IMR-90 (cell line): ENCODE data around the gene BACE1. TPM values are rescaled to one million over a fixed set of nuclear protein-coding genes. Genes with fewer than 3 reads are reported as not detected.

Experiments used
- ATAC-seq: fragments of 200-7000 bp; cut with Tn5 transposase; 2 replicates; pipeline ENCODE4 v1.9.1; 2020; ENCODE audit warnings: low read depth, mild to moderate bottlenecking, moderate library complexity
- BruUV-seq: library from RNA; stranded (reverse); fragments of 400-500 nt; replicated peaks from 2 replicates; lab custom pipeline; 2021; lab: Mats Ljungman, UMichigan
- CTCF ChIA-PET: fragments of 300-600 bp; formaldehyde crosslinking; extraction: SDS; loops from one replicate; lab custom pipeline; 2021; ENCODE audit warnings: antibody characterized with exemption; lab: Yijun Ruan, JAX
- POLR2A ChIA-PET: fragments of 300-600 bp; sonication (Branson Sonifier 250); formaldehyde crosslinking; loops from one replicate; lab custom pipeline; 2022; ENCODE audit warnings: antibody characterized with exemption; ENCODE audit not compliant: unreplicated experiment; lab: Charles Lee
- DNase-seq: peaks from one replicate; pipeline ENCODE4 v3.0.0; 2013
- H2AFZ ChIP-seq: replicated peaks from 2 replicates; pipeline ENCODE3; 2013; ENCODE audit warnings: low read length, mild to moderate bottlenecking; ENCODE audit not compliant: poor library complexity
- H2AK5ac ChIP-seq: 2 replicates; pipeline ENCODE4 v1.6.1; 2013; ENCODE audit warnings: low read depth, low read length, inconsistent platforms
- H2AK9ac ChIP-seq: replicated peaks from 2 replicates; pipeline ENCODE3; 2013; ENCODE audit warnings: mild to moderate bottlenecking, low read depth, low read length, moderate library complexity; ENCODE audit not compliant: poor library complexity
- H2BK120ac ChIP-seq: 2 replicates; pipeline ENCODE4 v1.6.1; 2013; ENCODE audit warnings: low read depth, low read length, inconsistent platforms
- H2BK15ac ChIP-seq: 3 replicates; pipeline ENCODE4 v1.6.1; 2013; ENCODE audit warnings: low read depth, low read length, inconsistent platforms
- H2BK20ac ChIP-seq: 2 replicates; pipeline ENCODE4 v1.6.1; 2013; ENCODE audit warnings: low read depth, mild to moderate bottlenecking, inconsistent platforms, low read length, moderate library complexity
- H2BK5ac ChIP-seq: 2 replicates; pipeline ENCODE4 v1.6.1; 2013; ENCODE audit warnings: mild to moderate bottlenecking, low read depth, low read length, inconsistent platforms; ENCODE audit not compliant: poor library complexity, severe bottlenecking
- H3K14ac ChIP-seq: replicated peaks from 2 replicates; pipeline ENCODE4 v1.6.1; 2013; ENCODE audit warnings: low read depth, low read length, inconsistent platforms
- H3K18ac ChIP-seq: 2 replicates; pipeline ENCODE4 v1.6.1; 2013; ENCODE audit warnings: low read depth, low read length, control low read depth
- H3K23ac ChIP-seq: 2 replicates; pipeline ENCODE4 v1.6.1; 2013; ENCODE audit warnings: low read depth, low read length, inconsistent platforms
- H3K27ac ChIP-seq: 2 replicates; pipeline ENCODE4 v1.5.1; 2013; ENCODE audit warnings: mild to moderate bottlenecking, control low read depth, low read length; ENCODE audit not compliant: insufficient read depth
- H3K27me3 ChIP-seq: 2 replicates; pipeline ENCODE4 v1.6.1; 2013; ENCODE audit warnings: low read length; ENCODE audit not compliant: control insufficient read depth, insufficient read depth
- H3K36me3 ChIP-seq: 2 replicates; pipeline ENCODE4 v1.6.1; 2013; ENCODE audit warnings: low read length, mixed read lengths; ENCODE audit not compliant: control insufficient read depth, insufficient read depth
- H3K4ac ChIP-seq: 2 replicates; pipeline ENCODE4 v1.6.1; 2013; ENCODE audit warnings: low read depth, low read length, inconsistent platforms
- H3K4me1 ChIP-seq: 2 replicates; pipeline ENCODE4 v1.6.1; 2013; ENCODE audit warnings: low read length, mixed read lengths; ENCODE audit not compliant: control insufficient read depth, insufficient read depth
- H3K4me2 ChIP-seq: 2 replicates; pipeline ENCODE4 v1.6.1; 2013; ENCODE audit warnings: low read depth, mild to moderate bottlenecking, control low read depth, low read length, moderate library complexity
- H3K4me3 ChIP-seq: 2 replicates; pipeline ENCODE4 v1.5.1; 2013; ENCODE audit warnings: low read depth, mild to moderate bottlenecking, control low read depth, low read length, moderate library complexity; ENCODE audit not compliant: insufficient read depth
- H3K56ac ChIP-seq: 2 replicates; pipeline ENCODE4 v1.6.1; 2013; ENCODE audit warnings: low read length, inconsistent platforms; ENCODE audit not compliant: insufficient read depth; ENCODE audit errors: extremely low read depth
- H3K79me1 ChIP-seq, 2 experiments: 2 replicates each; pipeline ENCODE4 v1.6.1; 2013; ENCODE audit warnings: low read length in 2 of 2, inconsistent platforms in 1 of 2, low read depth in 1 of 2
- H3K9ac ChIP-seq: 2 replicates; pipeline ENCODE4 v1.6.1; 2013; ENCODE audit warnings: low read depth, low read length, control low read depth
- H3K9me1 ChIP-seq: 2 replicates; pipeline ENCODE4 v1.6.1; 2013; ENCODE audit warnings: low read length, inconsistent platforms; ENCODE audit not compliant: insufficient read depth
- H3K9me3 ChIP-seq: 2 replicates; pipeline ENCODE4 v1.6.1; 2013; ENCODE audit warnings: low read length; ENCODE audit not compliant: control insufficient read depth, insufficient read depth
- H4K20me1 ChIP-seq: 2 replicates; pipeline ENCODE4 v1.6.1; 2013; ENCODE audit warnings: low read length, inconsistent platforms; ENCODE audit not compliant: insufficient read depth
- H4K5ac ChIP-seq: 2 replicates; pipeline ENCODE4 v1.6.1; 2013; ENCODE audit warnings: mild to moderate bottlenecking, low read depth, low read length, control low read depth
- H4K8ac ChIP-seq, 2 experiments: 2 replicates each; pipeline ENCODE4 v1.6.1; 2013; ENCODE audit warnings: low read depth in 2 of 2, low read length in 2 of 2, control low read depth in 1 of 2, inconsistent platforms in 1 of 2
- H4K91ac ChIP-seq: 2 replicates; pipeline ENCODE4 v1.6.1; 2013; ENCODE audit warnings: low read depth, low read length, inconsistent platforms; ENCODE audit not compliant: insufficient read depth
- CEBPB ChIP-seq: IDR thresholded peaks from 2 replicates; pipeline ENCODE4 v1.6.1; 2012; ENCODE audit warnings: low read depth, low read length, improper control_type of control experiment
- USF2 ChIP-seq: fragments of 150-350 bp; IDR thresholded peaks from 2 replicates; pipeline ENCODE4 v1.6.1; 2017; ENCODE audit warnings: mild to moderate bottlenecking, antibody characterized with exemption, low read length, low read depth
- WGBS, 2 experiments: methylation state at CpG; one replicate each; pipeline versions ENCODE4 v1.1.5 to v1.1.7; 2013; ENCODE audit warnings: missing lambda C conversion rate in 2 of 2; ENCODE audit not compliant: insufficient read length in 1 of 2; ENCODE audit errors: extremely low coverage in 2 of 2; 5-methylcytosine and 5-hydroxymethylcytosine counted together
- dilution Hi-C: fragments of 300-500 bp; cut with HindIII; formaldehyde crosslinking; loops from one replicate; pipeline ENCODE4 v1.14.3; 2018; ENCODE audit warnings: low sequenced_read_pairs; ENCODE audit not compliant: unreplicated experiment
- in situ Hi-C: fragments of 300-500 bp; cut with MboI; formaldehyde crosslinking; loops from 3 replicates; pipeline ENCODE4 v1.14.3; 2019; ENCODE audit warnings: low sequenced_read_pairs, inconsistent platforms, mixed read lengths
- intact Hi-C: fragments of 100-400 bp; cut with micrococcal nuclease; formaldehyde crosslinking; loops from 2 replicates; pipeline ENCODE4 v1.10.0; 2022
- polyA plus RNA-seq, 3 experiments: library from polyadenylated mRNA; depleted of rRNA; stranded (reverse); fragments of >200 nt; gene quantifications; 2 replicates each; pipeline ENCODE4 v1.2.3, GENCODE V29; 2012; ENCODE audit warnings: low replicate concordance in 1 of 3
- total RNA-seq: library from RNA; depleted of rRNA; stranded (reverse); fragments of >200 nt; gene quantifications from 2 replicates; pipeline ENCODE4 v1.2.3, GENCODE V29; 2012

The BACE1 gene
- total and polyA plus RNA-seq, 2 of the 4 experiments (the other 2 are of a cell fraction): 27.6 to 50.6 TPM

GRCh38 chr11:117259417-117259816 is 56.6 kb downstream of the BACE1 start:
- Histone ChIP-seq H3K9ac (no peak overlapping the region), H3K27ac (peak overlapping the region; percentile 33; the same call in 1 of the 2 replicates), H3K4me1 (peaks cover 2% of the 10 kb centered on the region; the same call in 1 of the 2 replicates), H4K5ac (no peak overlapping the region), H3K79me1 (peaks cover 10% of the 10 kb centered on the region in 2 experiments; a peak in 3 of 4 replicates), H4K20me1 (0 out of 2 replicates have a peak, but pooled peaks cover 3% of the 10 kb centered on the region), H3K56ac (no peak overlapping the region), H3K9me1 (peaks cover 3% of the 10 kb centered on the region; the same call in 1 of the 2 replicates), H3K36me3 (peaks cover 10% of the 10 kb centered on the region), H4K8ac (no peak overlapping the region), H2BK20ac (no peak overlapping the region), H2BK15ac (no peak overlapping the region), H2AK9ac (no peak overlapping the region), H3K4me3 (no peak overlapping the region), H2BK120ac (no peak overlapping the region), H3K4me2 (no peak overlapping the region), H4K91ac (no peak overlapping the region), H2BK5ac (peak overlapping the region; percentile 53), H3K14ac (no peak overlapping the region), H3K18ac (no peak overlapping the region), H3K4ac (no peak overlapping the region), H3K23ac (no peak overlapping the region), H2AFZ (no peak overlapping the region), H3K27me3 (no peaks in the 10 kb centered on the region), H3K9me3 (no peaks in the 10 kb centered on the region), H2AK5ac (no peak overlapping the region)
- no peak for TF ChIP-seq USF2
- TF ChIP-seq CEBPB: peak; percentile 93
- ChIA-PET CTCF (no interaction called here), POLR2A (no interaction called here)
- dilution Hi-C loops (no loop called here), in situ Hi-C loops (no loop called here), intact Hi-C loops (no loop called here)
- ATAC-seq (peak; percentile 83), DNase-seq (peak; percentile 79)
- WGBS, 2 experiments: no CpG with 5 or more reads among the region's 1 CpG
- no TSS peak for BruUV-seq
